Ishikawa (cell line): ENCODE data around the gene YTHDF2.

ENCODE experiments used
- CEBPB ChIP-seq: IDR thresholded peaks from 2 replicates; pipeline ENCODE4 v1.6.1; 2012
- FOXM1 ChIP-seq: IDR thresholded peaks from 2 replicates; pipeline ENCODE4 v1.6.1; 2012; ENCODE audit warnings: low read depth, borderline replicate concordance
- MAX ChIP-seq: IDR thresholded peaks from 2 replicates; pipeline ENCODE4 v1.6.1; 2012
- REST ChIP-seq: IDR thresholded peaks from 2 replicates; pipeline ENCODE4 v1.6.1; 2012; ENCODE audit warnings: low read depth, mild to moderate bottlenecking
- TCF12 ChIP-seq: IDR thresholded peaks from 2 replicates; pipeline ENCODE4 v1.6.1; 2012; ENCODE audit warnings: low read depth
- TEAD4 ChIP-seq: IDR thresholded peaks from 2 replicates; pipeline ENCODE4 v1.6.1; 2012
- USF1 ChIP-seq: IDR thresholded peaks from 2 replicates; pipeline ENCODE4 v1.6.1; 2012

DNA sequence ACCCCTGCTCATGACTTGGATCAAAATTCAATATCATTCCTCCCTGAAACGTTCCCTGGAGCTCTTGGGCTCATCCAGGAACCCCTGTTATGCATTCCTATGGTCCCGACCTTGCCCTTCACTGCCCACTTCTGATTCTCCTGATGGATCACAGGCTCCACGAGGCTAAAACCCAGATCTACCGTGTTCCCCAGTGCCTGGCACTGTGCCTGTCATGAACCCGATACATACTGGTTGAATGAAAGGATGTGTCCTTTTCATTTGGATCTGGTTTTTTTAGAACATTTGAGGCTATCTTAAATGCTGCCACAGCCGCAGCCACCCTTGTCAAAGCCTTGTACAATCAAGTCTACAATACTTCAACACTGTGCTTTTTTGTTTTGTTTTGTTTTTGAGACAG lies 53.1 kb downstream of the YTHDF2 start:
- no peak for TF ChIP-seq TEAD4
- TF ChIP-seq REST, result no peak
- TF ChIP-seq USF1, result no peak
- no peak for TF ChIP-seq FOXM1
- no peak for TF ChIP-seq CEBPB
- no peak for TF ChIP-seq TCF12
- TF ChIP-seq MAX, result no peak
